ENCODE data around the gene DOK6.

DOK6 gene

GRCh38 chr18:69757733-69758132 is 357.0 kb downstream of the DOK6 start:
- no peak for DNase-seq

GRCh38 chr18:69758458-69758857 is 357.8 kb downstream of the DOK6 start:
- no peak for DNase-seq

- DNase-seq = no peak
Observed at GRCh38 chr18:69759046-69759445, 358.4 kb downstream of the DOK6 start.

GRCh38 chr18:69763002-69763401 is 362.3 kb downstream of the DOK6 start:
- no peak for DNase-seq

- DNase-seq = no peak
Observed at GRCh38 chr18:69763821-69764220, 363.1 kb downstream of the DOK6 start.

- DNase-seq = no peak
Observed at GRCh38 chr18:69770238-69770637, 369.6 kb downstream of the DOK6 start.

GRCh38 chr18:69774831-69775230 is 374.1 kb downstream of the DOK6 start:
- DNase-seq = no peak

- no peak for DNase-seq
Observed at GRCh38 chr18:69777248-69777647, 376.6 kb downstream of the DOK6 start.

- DNase-seq = no peak
Observed at GRCh38 chr18:69778680-69779079, 378.0 kb downstream of the DOK6 start.

- DNase-seq = no peak
Observed at GRCh38 chr18:69780851-69781250, 380.2 kb downstream of the DOK6 start.

- no peak for DNase-seq
Observed at GRCh38 chr18:69784815-69785214, 384.1 kb downstream of the DOK6 start.

GRCh38 chr18:69785466-69785865 is 384.8 kb downstream of the DOK6 start:
- DNase-seq = no peak

GRCh38 chr18:69786427-69786826 is 385.7 kb downstream of the DOK6 start:
- DNase-seq = no peak

- DNase-seq = peak; percentile 14
Observed at GRCh38 chr18:69787825-69788547, 387.3 kb downstream of the DOK6 start.

GRCh38 chr18:69789794-69790193 is 389.1 kb downstream of the DOK6 start:
- no peak for DNase-seq

GRCh38 chr18:69790649-69791048 is 390.0 kb downstream of the DOK6 start:
- DNase-seq = no peak

GRCh38 chr18:69795791-69796190 is 395.1 kb downstream of the DOK6 start:
- DNase-seq = no peak

- DNase-seq = no peak
Observed at GRCh38 chr18:69804776-69805501, 404.3 kb downstream of the DOK6 start.

- DNase-seq = no peak
Observed at GRCh38 chr18:69808399-69808798, 407.7 kb downstream of the DOK6 start.

GRCh38 chr18:69813559-69813958 is 412.9 kb downstream of the DOK6 start:
- DNase-seq = no peak

GRCh38 chr18:69814861-69815385 is 414.2 kb downstream of the DOK6 start:
- DNase-seq = no peak

GRCh38 chr18:69817335-69817940 is 416.8 kb downstream of the DOK6 start:
- DNase-seq = no peak

GRCh38 chr18:69819460-69819859 is 418.8 kb downstream of the DOK6 start:
- DNase-seq = no peak

- DNase-seq = no peak
Observed at GRCh38 chr18:69820538-69820937, 419.9 kb downstream of the DOK6 start.

Data from kidney glomerular epithelial cell (primary cell).